Colonic mucosa (tissue), 4 donors: Measurements from ENCODE around the gene PHACTR3. TPM values are rescaled to one million over a fixed set of nuclear protein-coding genes. Genes with fewer than 3 reads are reported as not detected.

ENCODE experiments used
- DNase-seq: peaks from one replicate; pipeline ENCODE4 v3.0.0-alpha.2; 2020
- H3K27ac ChIP-seq: fragments of 200-600 bp; one replicate; pipeline ENCODE4 v1.8.0; 2021
- H3K27me3 ChIP-seq: fragments of 200-600 bp; one replicate; pipeline ENCODE4 v1.8.0; 2021
- H3K36me3 ChIP-seq: fragments of 200-600 bp; one replicate; pipeline ENCODE4 v1.8.0; 2021
- H3K4me1 ChIP-seq: fragments of 200-600 bp; one replicate; pipeline ENCODE4 v1.8.0; 2021; ENCODE audit warnings: mild to moderate bottlenecking
- H3K4me3 ChIP-seq: fragments of 200-600 bp; one replicate; pipeline ENCODE4 v1.8.0; 2021
- H3K9ac ChIP-seq, 2 donors: one replicate each; pipeline ENCODE4 v1.7.0; 2013; ENCODE audit warnings: control low read depth in 2 of 2, low read depth in 2 of 2, low read length in 2 of 2
- H3K9me3 ChIP-seq: fragments of 200-600 bp; one replicate; pipeline ENCODE4 v1.8.0; 2021
- intact Hi-C: fragments of 100-400 bp; cut with DNase I; formaldehyde crosslinking; loops from one replicate; pipeline ENCODE4 v1.14.1; 2022
- total RNA-seq, 2 donors: library from RNA; stranded (reverse); fragmentation: NEBNext Ultra II Directional in 1 of 2; extraction: Animal tissue kit (Norgen Biotek cat#: 25700) in 1 of 2; gene quantifications; one replicate each; pipeline ENCODE4 v1.2.1, GENCODE V29; 2021
- TF ChIP-seq, protein P1 (sequence below): fragments of 200-600 bp; IDR thresholded peaks from one replicate; pipeline ENCODE4 v1.8.0; 2022; ENCODE audit warnings: antibody characterized with exemption, mild to moderate bottlenecking
- donor health status: healthy.
- donor health status: DM: no; HTN: no; CAD: no.
- donor health status: DM: no; HTN: no; CAD: no.

Gene PHACTR3
- total RNA-seq, 2 donors from 2014 or later, result 0.44 to 0.53 TPM

DNA sequence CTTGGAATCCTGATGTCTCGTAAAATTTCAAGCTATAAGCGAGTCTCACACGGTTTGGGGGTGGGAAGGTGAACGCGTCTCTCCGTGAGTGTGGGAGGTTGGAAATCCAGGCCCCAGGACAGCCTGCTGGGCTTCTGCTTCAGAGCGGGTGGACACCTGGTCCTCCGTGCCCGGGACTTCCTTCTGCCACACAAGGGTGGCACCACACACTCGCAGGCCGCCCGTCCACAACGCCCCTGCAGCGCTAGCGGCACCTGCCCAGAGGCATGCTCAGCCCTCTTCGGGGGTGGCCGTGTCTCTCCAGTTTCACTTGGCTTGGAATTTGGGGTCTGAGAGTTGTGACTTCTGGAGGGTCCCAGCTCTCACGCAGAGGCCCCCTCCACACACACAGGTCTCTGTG lies 151.9 kb downstream of the PHACTR3 start:
- intact Hi-C loops, result no loop called here
- no peaks in the 10 kb centered on the region for H3K27me3 ChIP-seq
- H3K4me3 ChIP-seq, result no peak overlapping the region
- no peak for DNase-seq
- TF ChIP-seq, protein P1, sequence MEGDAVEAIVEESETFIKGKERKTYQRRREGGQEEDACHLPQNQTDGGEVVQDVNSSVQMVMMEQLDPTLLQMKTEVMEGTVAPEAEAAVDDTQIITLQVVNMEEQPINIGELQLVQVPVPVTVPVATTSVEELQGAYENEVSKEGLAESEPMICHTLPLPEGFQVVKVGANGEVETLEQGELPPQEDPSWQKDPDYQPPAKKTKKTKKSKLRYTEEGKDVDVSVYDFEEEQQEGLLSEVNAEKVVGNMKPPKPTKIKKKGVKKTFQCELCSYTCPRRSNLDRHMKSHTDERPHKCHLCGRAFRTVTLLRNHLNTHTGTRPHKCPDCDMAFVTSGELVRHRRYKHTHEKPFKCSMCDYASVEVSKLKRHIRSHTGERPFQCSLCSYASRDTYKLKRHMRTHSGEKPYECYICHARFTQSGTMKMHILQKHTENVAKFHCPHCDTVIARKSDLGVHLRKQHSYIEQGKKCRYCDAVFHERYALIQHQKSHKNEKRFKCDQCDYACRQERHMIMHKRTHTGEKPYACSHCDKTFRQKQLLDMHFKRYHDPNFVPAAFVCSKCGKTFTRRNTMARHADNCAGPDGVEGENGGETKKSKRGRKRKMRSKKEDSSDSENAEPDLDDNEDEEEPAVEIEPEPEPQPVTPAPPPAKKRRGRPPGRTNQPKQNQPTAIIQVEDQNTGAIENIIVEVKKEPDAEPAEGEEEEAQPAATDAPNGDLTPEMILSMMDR, result no peak
- H3K27ac ChIP-seq, result no peak overlapping the region
- no peaks in the 10 kb centered on the region for H3K9me3 ChIP-seq
- H3K4me1 ChIP-seq, result no peaks in the 10 kb centered on the region
- no peak overlapping the region for H3K9ac ChIP-seq
- H3K36me3 ChIP-seq, result no peaks in the 10 kb centered on the region

DNA sequence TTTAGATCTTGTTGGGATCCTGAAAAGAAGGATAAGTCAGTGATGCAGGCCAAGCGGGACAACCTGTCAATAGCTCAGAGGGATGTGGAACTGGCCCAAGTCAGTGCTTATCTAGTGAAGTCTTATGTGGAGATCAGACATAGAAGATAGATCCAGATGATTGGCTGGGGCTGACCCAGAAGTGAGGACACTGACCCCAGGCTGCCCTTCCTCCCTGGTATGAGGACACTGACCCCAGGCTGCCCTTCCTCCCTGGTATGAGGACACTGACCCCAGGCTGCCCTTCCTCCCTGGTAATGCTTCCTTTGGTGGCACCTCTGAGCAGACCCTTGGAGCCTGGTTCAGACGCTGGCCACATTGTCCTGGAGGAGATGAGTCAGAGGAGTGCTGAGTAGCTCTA lies 159.7 kb downstream of the PHACTR3 start:
- no peak overlapping the region for H3K27ac ChIP-seq
- no peaks in the 10 kb centered on the region for H3K4me1 ChIP-seq
- no peak overlapping the region for H3K9ac ChIP-seq
- TF ChIP-seq, protein P1, result no peak
- no peaks in the 10 kb centered on the region for H3K9me3 ChIP-seq
- intact Hi-C loops, result no loop called here
- no peaks in the 10 kb centered on the region for H3K36me3 ChIP-seq
- DNase-seq, result no peak
- H3K4me3 ChIP-seq, result no peak overlapping the region
- H3K27me3 ChIP-seq, result no peaks in the 10 kb centered on the region

DNA sequence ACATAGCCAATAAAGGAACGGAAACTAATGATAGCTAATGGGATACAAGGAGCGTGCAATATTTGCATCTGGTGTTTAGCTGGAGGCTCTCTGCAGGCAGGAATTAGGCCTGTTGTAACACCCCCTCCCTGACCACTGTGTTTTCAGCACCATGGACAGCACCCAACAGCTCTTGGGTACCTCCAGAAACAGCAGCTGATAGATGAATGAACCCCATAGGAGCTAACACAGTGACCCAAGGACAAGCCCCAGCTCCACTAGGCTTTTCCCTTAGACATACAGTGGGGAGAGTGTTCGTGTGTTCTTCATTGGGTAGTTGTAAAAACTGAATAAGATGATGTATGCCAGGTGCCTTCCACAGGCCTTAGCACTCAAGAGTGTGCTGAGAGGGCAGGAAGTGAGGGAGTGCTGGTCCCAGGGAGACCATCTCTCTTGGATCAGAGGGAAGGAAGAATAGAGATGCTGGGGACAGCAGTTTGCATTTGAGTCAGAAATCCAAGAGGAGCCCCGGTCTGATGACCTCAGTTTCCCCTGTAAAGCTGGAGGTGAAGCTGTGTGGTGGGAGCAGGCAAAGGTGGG lies 161.3 kb downstream of the PHACTR3 start:
- DNase-seq, result no peak
- TF ChIP-seq, protein P1, result no peak
- Histone ChIP-seq H3K9ac (no peak overlapping the region), H3K27me3 (no peaks in the 10 kb centered on the region), H3K36me3 (no peaks in the 10 kb centered on the region), H3K4me3 (no peak overlapping the region), H3K9me3 (no peaks in the 10 kb centered on the region), H3K27ac (no peak overlapping the region), H3K4me1 (no peaks in the 10 kb centered on the region)
- intact Hi-C loops, result no loop called here

DNA sequence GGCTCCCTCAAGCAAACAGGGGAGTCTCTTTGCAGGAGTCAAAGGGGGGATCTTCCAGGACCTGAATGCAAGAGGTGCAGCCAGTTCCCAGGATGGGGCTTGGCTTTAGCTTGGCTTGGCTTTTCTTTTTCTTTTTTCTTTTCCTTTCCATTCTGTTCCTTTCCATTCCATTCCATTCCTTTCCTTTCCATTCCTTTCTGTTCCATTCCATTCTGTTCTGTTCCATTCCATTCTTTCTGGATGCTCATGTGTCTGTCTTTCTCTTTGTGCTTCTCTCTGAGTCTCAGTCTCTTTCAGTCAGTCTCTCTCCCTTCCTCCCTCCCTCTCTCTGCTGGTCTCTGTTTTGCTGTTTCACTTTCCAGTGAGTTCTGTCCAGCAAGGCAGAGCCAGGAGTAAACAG lies 163.3 kb downstream of the PHACTR3 start:
- intact Hi-C loops, result no loop called here
- DNase-seq, result no peak
- H3K27ac ChIP-seq, result no peak overlapping the region
- no peaks in the 10 kb centered on the region for H3K27me3 ChIP-seq
- no peaks in the 10 kb centered on the region for H3K36me3 ChIP-seq
- no peak overlapping the region for H3K4me3 ChIP-seq
- no peaks in the 10 kb centered on the region for H3K9me3 ChIP-seq
- TF ChIP-seq, protein P1, result no peak
- no peaks in the 10 kb centered on the region for H3K4me1 ChIP-seq
- H3K9ac ChIP-seq, result no peak overlapping the region

DNA sequence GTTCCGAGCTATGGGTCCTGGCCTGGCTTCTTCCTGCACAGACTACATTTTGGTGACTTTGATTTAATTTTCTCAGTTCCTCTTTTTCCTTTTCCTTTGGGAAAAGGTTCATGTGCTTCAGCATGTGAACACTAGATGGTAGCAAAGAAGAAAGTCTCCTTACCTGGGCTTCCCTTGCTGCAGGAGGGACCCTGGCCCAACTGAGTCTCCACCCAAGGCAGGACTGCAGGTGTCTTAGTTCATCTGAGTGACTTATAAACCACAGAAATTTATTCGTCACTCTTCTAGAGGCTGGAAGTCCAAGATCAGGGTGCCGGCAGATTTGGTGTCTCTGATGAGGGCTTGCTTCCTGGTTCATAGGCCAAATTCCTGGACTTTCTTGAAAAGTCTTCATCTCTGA lies 165.9 kb downstream of the PHACTR3 start:
- Histone ChIP-seq H3K4me1 (no peaks in the 10 kb centered on the region), H3K4me3 (no peak overlapping the region), H3K27ac (no peak overlapping the region), H3K27me3 (no peaks in the 10 kb centered on the region), H3K9me3 (no peaks in the 10 kb centered on the region), H3K9ac (no peak overlapping the region), H3K36me3 (no peaks in the 10 kb centered on the region)
- TF ChIP-seq, protein P1, result no peak
- intact Hi-C loops, result no loop called here
- DNase-seq, result no peak
